H1 (cell line): Measurements from ENCODE around the gene GRAMD1C. TPM values are rescaled to one million over a fixed set of nuclear protein-coding genes. Genes with fewer than 3 reads are reported as not detected.

Experiments
- CHD7 ChIP-seq: fragments of 300-600 bp; sonication (generic); IDR thresholded peaks from 2 replicates; pipeline ENCODE4 v1.7.1; 2012; ENCODE audit warnings: low read length, moderate library complexity, mild to moderate bottlenecking, inconsistent platforms; ENCODE audit not compliant: insufficient replicate concordance
- SIX5 ChIP-seq: IDR thresholded peaks from 2 replicates; pipeline ENCODE4 v1.6.1; 2011; ENCODE audit warnings: mild to moderate bottlenecking, low read depth, low read length
- polyA plus RNA-seq, 7 experiments: library from polyadenylated mRNA; depleted of rRNA in 3 of 7; stranded (reverse) in 5 of 7; unstranded in 2 of 7; fragments of >200 nt in 5 of 7; fragments of 200-250 nt in 2 of 7; gene quantifications; 1 replicate in 5 of 7; 2 replicates in 1 of 7; 4 replicates in 1 of 7; pipeline versions ENCODE4 v1.2.1 to v1.2.3, GENCODE V29; 2011 to 2013; ENCODE audit warnings: missing spikeins in 2 of 7, mixed read lengths in 2 of 7
- total RNA-seq: library from RNA; stranded (reverse); fragmentation: NEBNext Ultra II Directional; extraction: Animal tissue kit (Norgen Biotek cat#: 25700); gene quantifications from 2 replicates; pipeline ENCODE4 v1.2.1, GENCODE V29; 2021

GRAMD1C gene
- total and polyA plus RNA-seq, 2 of the 8 experiments (the other 6 are each of a cell fraction or from before 2014, with no cell fraction given) = 0.62 to 2.1 TPM

DNA sequence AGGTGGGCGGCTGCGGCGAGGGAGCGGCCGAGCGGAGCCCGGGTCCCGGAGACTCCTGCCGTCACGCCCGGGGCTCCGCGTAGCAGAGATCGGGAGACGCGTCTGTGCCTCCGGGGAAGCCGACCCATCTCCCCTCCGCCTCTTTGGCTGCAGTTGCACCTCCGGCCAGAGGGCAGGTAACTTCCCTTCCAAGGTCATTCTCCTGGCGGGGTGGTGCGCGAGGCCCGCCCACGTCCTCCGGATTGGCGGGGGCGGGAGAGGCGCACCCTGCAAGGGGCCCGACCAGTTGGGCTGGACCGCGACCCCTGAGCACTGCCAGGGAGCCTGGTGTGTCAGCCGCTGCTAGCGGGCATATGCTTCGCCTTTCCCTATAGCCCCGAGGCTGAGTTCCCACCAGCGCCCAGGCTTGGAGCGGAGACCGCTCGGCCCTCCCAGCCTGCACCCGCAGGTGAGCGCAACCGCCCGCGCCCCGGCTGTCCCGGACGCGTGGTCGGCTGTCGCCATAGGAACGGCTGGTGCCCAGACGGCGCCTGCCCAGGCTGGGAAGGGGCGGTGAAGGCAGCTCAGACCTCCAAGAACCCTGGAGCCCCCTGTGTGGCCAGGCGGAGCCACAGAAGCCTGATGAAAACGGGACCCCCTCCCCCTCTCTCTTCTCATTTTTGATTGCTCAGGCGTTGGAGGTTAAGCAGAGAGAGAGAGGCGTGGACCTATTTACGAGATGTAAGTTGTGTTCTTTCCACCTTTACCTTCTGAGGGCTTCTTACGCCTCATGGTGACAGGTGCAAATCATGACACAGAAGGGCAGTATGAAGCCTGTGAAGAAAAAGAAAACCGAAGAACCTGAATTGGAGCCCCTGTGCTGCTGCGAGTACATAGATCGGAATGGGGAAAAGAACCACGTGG lies 109.7 kb downstream of the GRAMD1C start (continued):
- TF ChIP-seq SIX5 = no peak
- TF ChIP-seq CHD7 = no peak
